A673 (cell line): Measurements from ENCODE around the gene MRPS11.

Experiments used
- CTCF ChIP-seq: fragments of 300-800, 200-600 bp; sonication (generic); conservative IDR thresholded peaks from 2 replicates; pipeline ENCODE4 v1.5.1; 2017; ENCODE audit warnings: low read depth, mild to moderate bottlenecking, antibody characterized with exemption, low read length, moderate library complexity, mixed read lengths
- EZH2 ChIP-seq: fragments of 200-600 bp; sonication (generic); IDR thresholded peaks from 2 replicates; pipeline ENCODE4 v1.6.1; 2017; ENCODE audit warnings: borderline replicate concordance, low read depth, mild to moderate bottlenecking, mixed read lengths, antibody characterized with exemption, low read length; ENCODE audit not compliant: poor library complexity, severe bottlenecking

GRCh38 chr15:88497109-88497765, 29.7 kb downstream of the MRPS11 start:
- no peak for TF ChIP-seq CTCF
- no peak for TF ChIP-seq EZH2
